C4-2B (cell line): ENCODE measurements around the gene TMEM200B.
"Not testable (repeated sequence)": the region's sequence is repeated elsewhere in the genome, so short reads cannot be mapped to it uniquely, and the experiment has no call there.

ENCODE experiments used
- H3K27ac ChIP-seq: fragments of 450-650 bp; 2 replicates; pipeline ENCODE4 v1.5.1; 2017
- CTCF ChIP-seq: fragments of 450-650 bp; conservative IDR thresholded peaks from 2 replicates; pipeline ENCODE4 v1.5.1; 2017; ENCODE audit warnings: mild to moderate bottlenecking
- ZFX ChIP-seq: fragments of 450-650 bp; IDR thresholded peaks from 2 replicates; pipeline ENCODE4 v1.6.1; 2017

Gene TMEM200B

DNA sequence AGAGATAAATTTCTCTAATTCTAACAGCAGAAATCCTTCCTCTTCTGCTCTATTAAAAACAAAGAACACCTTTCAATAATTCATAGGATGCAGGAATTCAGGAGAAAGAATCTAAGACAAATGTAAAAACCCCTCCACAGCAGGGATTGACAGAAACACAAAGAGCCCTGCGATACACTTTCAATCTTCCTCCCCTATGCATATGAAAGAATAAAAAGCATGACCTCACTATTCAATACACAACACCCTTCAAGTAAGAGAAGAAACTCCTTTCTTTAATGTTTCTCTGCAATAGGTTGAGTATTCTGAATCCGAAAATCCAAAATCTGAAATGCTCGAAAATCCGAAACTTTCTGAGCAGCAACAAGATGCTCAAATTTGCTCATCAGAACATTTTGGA lies 40.9 kb upstream of the TMEM200B start:
- TF ChIP-seq ZFX (no peak), CTCF (no peak)
- no peak overlapping the region for H3K27ac ChIP-seq

GRCh38 chr1:29162476-29163138 lies 38.9 kb upstream of the TMEM200B start:
- TF ChIP-seq CTCF (no peak), ZFX (no peak)
- H3K27ac ChIP-seq: no peak overlapping the region

DNA sequence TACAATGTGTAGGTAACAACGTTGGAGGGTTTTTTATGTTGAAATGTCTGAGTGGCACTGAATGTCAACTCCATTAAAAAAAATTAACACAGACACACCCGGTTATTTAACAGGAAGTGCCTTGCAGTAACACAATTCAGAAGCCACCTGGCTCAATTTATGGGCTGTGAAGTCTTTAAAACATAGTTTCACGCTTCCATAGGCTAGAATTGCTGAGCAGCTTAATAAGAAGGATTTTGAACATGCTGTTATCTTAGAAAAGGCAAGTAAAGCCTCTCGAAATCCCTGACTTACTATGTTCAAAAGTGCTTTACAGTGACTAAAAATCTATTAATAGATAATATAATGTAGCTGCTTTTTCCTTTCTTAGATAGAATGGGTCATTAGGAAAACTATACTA lies 38.3 kb upstream of the TMEM200B start:
- no peak overlapping the region for H3K27ac ChIP-seq

GRCh38 chr1:29159773-29160172 lies 36.1 kb upstream of the TMEM200B start:
- TF ChIP-seq ZFX: no peak
- no peak for TF ChIP-seq CTCF
- no peak overlapping the region for H3K27ac ChIP-seq

More for the DNA sequence above, 38.3 kb upstream of the TMEM200B start:
- TF ChIP-seq ZFX (no peak), CTCF (no peak)

GRCh38 chr1:29157269-29157601 lies 33.5 kb upstream of the TMEM200B start:
- H3K27ac ChIP-seq: no peak overlapping the region
- no peak for TF ChIP-seq ZFX
- TF ChIP-seq CTCF: no peak

DNA sequence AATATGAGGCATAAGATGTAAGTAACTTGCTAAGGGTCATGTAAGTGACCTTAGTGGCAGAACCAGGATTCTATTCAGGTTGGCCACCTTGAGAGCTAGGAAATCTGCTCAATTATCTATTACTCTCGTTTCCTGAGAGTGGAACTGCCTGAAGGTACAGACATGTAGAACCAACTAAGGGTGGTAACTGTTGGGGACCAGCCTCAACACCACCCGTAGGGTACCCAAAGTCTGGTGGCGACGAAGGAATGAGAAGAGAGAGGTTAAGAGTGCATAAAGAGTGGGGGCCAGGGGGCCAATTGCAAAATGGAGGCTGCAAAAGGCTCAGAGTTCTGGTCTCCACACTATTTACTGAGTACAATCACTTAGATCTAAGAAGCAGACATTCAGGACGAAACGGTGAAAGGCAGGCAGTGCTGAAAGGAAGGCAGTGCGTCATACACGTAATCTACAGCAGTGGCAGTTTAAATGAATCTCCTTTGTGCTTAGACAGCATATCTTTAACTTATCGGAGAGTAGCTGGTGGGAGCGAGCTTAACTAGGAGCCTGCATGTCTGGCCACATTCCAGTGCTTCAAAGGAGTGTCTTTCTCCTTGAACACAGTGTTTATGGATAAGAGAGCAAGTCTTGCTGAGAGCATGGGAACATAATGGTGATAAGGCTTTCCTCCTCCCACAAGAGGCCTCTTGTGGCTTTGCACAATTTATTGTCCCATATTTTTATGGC lies 33.0 kb upstream of the TMEM200B start:
- no peak for TF ChIP-seq CTCF

GRCh38 chr1:29152046-29152805 lies 28.5 kb upstream of the TMEM200B start:
- no peak for TF ChIP-seq CTCF
- TF ChIP-seq ZFX: no peak
- no peak overlapping the region for H3K27ac ChIP-seq

More for the DNA sequence above, 33.0 kb upstream of the TMEM200B start:
- H3K27ac ChIP-seq: no peak overlapping the region

DNA sequence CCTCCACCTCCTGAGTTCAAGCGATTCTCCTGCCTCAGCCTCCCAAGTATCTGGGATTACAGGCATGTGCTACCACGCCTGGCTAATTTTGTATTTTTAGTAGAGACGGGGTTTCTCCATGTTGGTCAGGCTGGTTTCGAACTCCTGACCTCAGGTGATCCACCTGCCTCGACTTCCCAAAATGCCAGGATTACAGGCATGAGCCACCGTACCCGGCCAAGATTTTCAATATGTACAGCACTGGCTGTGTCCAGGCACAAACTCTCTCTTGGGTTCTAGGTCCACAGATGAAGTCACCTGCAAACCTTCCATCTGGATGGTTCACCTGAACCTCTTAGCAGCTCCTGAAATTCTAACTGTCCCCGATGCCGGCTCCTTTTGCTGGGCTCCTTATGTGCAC lies 26.6 kb upstream of the TMEM200B start:
- not testable (repeated sequence) for H3K27ac ChIP-seq
